Fibroblast of lung (primary cell): Measurements from ENCODE around the gene PIGN. TPM values are rescaled to one million over a fixed set of nuclear protein-coding genes. Genes with fewer than 3 reads are reported as not detected.

Source experiments
- DNase-seq, 2 donors: peaks; one replicate each; pipeline versions ENCODE4 v3.0.0 to v3.0.0-alpha.2; 2010; ENCODE audit warnings: low read depth in 2 of 2
- H2AFZ ChIP-seq: 2 replicates; pipeline ENCODE4 v1.5.1; 2012; ENCODE audit warnings: low read length, control low read depth, inconsistent platforms
- H3K27ac ChIP-seq: 2 replicates; pipeline ENCODE4 v1.5.1; 2011; ENCODE audit warnings: low read length, control low read depth; ENCODE audit not compliant: insufficient read depth
- H3K27me3 ChIP-seq: 2 replicates; pipeline ENCODE4 v1.5.1; 2011; ENCODE audit warnings: mild to moderate bottlenecking, low read length; ENCODE audit not compliant: control insufficient read depth, insufficient read depth
- H3K36me3 ChIP-seq: 2 replicates; pipeline ENCODE4 v1.5.1; 2011; ENCODE audit warnings: low read length; ENCODE audit not compliant: control insufficient read depth, insufficient read depth
- H3K4me1 ChIP-seq: 2 replicates; pipeline ENCODE4 v1.5.1; 2011; ENCODE audit warnings: low read length; ENCODE audit not compliant: control insufficient read depth, insufficient read depth; ENCODE audit errors: extremely low read depth
- H3K4me2 ChIP-seq: 2 replicates; pipeline ENCODE4 v1.5.1; 2011; ENCODE audit warnings: low read length, control low read depth; ENCODE audit not compliant: insufficient read depth; ENCODE audit errors: extremely low read depth
- H3K4me3 ChIP-seq, 4 experiments: fragments of 200-600 bp in 1 of 4; sonication (generic) in 1 of 4; replicated peaks in 1 of 4; 2 replicates each; pipeline ENCODE4 v1.5.1; 2011 to 2016; ENCODE audit warnings: low read length in 4 of 4, low read depth in 3 of 4, mild to moderate bottlenecking in 3 of 4, control low read depth in 2 of 4, inconsistent platforms in 1 of 4, mixed read lengths in 1 of 4; ENCODE audit not compliant: insufficient read depth in 1 of 4; ENCODE audit errors: control extremely low read depth in 1 of 4
- H3K79me2 ChIP-seq: 2 replicates; pipeline ENCODE4 v1.5.1; 2012; ENCODE audit warnings: mild to moderate bottlenecking, low read length, inconsistent platforms; ENCODE audit not compliant: control insufficient read depth, insufficient read depth
- H3K9ac ChIP-seq: 2 replicates; pipeline ENCODE4 v1.5.1; 2011; ENCODE audit warnings: mild to moderate bottlenecking, low read length, control low read depth; ENCODE audit not compliant: insufficient read depth
- H3K9me3 ChIP-seq: 2 replicates; pipeline ENCODE4 v1.5.1; 2012; ENCODE audit warnings: low read depth, low read length; ENCODE audit not compliant: control insufficient read depth, insufficient read depth
- H4K20me1 ChIP-seq: 2 replicates; pipeline ENCODE4 v1.5.1; 2011; ENCODE audit warnings: low read length; ENCODE audit not compliant: control insufficient read depth, insufficient read depth; ENCODE audit errors: extremely low read depth
- EZH2 ChIP-seq: IDR thresholded peaks from 2 replicates; pipeline ENCODE4 v1.5.1; 2012; ENCODE audit warnings: low read length, control low read depth, mild to moderate bottlenecking; ENCODE audit errors: missing control alignments
- polyA plus RNA-seq, 2 donors: library from polyadenylated mRNA; depleted of rRNA in 1 of 2; stranded (reverse) in 1 of 2; unstranded in 1 of 2; fragments of >200 nt; gene quantifications; 2 replicates each; pipeline ENCODE4 v1.2.1, GENCODE V29; 2011 to 2012; ENCODE audit warnings: missing spikeins in 1 of 2
- total RNA-seq: library from RNA; depleted of rRNA; stranded (reverse); fragments of >200 nt; gene quantifications from 2 replicates; pipeline ENCODE4 v1.2.1, GENCODE V29; 2014
- TF ChIP-seq, protein P1 (sequence below), 2 donors: IDR thresholded peaks in 1 of 2; conservative IDR thresholded peaks in 1 of 2; 1 replicate in 1 of 2; 2 replicates in 1 of 2; pipeline ENCODE4 v1.5.1; 2011 to 2012; ENCODE audit warnings: low read length in 2 of 2, control low read depth in 1 of 2, inconsistent platforms in 1 of 2, low read depth in 1 of 2, mild to moderate bottlenecking in 1 of 2

The PIGN gene
- total and polyA plus RNA-seq, 2 donors (not counting 1 experiment from before 2014, with no cell fraction given) = 31.7 to 39.8 TPM

DNA sequence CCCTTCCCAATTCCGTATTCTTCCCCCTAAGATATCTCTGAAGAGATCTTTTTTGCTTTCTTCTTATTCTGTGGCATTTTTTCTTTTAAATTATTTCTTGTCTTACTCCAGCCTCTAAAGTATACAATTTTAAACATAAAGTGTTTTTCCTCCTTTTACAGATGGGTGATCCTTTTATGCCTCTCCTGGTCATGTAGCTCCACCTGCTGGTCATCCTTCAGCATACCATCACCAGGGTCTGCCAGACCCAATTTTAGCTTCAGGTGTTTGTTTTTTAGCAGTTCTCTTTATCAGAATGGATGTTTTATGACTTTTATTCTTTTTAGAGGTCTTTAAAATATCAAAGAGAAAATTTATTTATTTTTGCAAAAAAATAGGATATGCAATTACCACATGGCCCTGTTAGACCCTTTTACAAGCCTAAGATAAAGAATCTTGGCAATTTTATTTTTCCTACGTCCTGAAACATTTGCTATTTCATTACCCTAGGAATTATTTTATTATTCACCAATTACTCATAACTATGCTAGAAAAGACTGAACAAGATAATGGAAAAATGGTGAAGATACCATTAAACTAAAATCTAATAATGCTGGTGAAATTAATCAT lies 55.5 kb downstream of the PIGN start:
- H3K9ac ChIP-seq = no peak overlapping the region
- no peaks in the 10 kb centered on the region for H3K9me3 ChIP-seq
- H3K4me2 ChIP-seq = no peak overlapping the region
- no peaks in the 10 kb centered on the region for H3K27me3 ChIP-seq
- peaks cover 7% of the 10 kb centered on the region for H3K4me1 ChIP-seq
- DNase-seq = peak; percentile 45 to 77
- no peaks in the 10 kb centered on the region for H3K79me2 ChIP-seq
- TF ChIP-seq EZH2 = no peak
- TF ChIP-seq, protein P1, sequence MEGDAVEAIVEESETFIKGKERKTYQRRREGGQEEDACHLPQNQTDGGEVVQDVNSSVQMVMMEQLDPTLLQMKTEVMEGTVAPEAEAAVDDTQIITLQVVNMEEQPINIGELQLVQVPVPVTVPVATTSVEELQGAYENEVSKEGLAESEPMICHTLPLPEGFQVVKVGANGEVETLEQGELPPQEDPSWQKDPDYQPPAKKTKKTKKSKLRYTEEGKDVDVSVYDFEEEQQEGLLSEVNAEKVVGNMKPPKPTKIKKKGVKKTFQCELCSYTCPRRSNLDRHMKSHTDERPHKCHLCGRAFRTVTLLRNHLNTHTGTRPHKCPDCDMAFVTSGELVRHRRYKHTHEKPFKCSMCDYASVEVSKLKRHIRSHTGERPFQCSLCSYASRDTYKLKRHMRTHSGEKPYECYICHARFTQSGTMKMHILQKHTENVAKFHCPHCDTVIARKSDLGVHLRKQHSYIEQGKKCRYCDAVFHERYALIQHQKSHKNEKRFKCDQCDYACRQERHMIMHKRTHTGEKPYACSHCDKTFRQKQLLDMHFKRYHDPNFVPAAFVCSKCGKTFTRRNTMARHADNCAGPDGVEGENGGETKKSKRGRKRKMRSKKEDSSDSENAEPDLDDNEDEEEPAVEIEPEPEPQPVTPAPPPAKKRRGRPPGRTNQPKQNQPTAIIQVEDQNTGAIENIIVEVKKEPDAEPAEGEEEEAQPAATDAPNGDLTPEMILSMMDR (conservative IDR thresholded peaks at IDR 0.05 in 1 of 2, IDR thresholded peaks at IDR 0.05 in 1 of 2; ENCODE audit: low read depth in 1 of 2, low read length in 2 of 2) = peak; percentile 94 to 99
- no peak overlapping the region for H3K4me3 ChIP-seq
- no peaks in the 10 kb centered on the region for H4K20me1 ChIP-seq
- H2AFZ ChIP-seq = no peak overlapping the region
- no peaks in the 10 kb centered on the region for H3K36me3 ChIP-seq
- H3K27ac ChIP-seq = no peak overlapping the region

DNA sequence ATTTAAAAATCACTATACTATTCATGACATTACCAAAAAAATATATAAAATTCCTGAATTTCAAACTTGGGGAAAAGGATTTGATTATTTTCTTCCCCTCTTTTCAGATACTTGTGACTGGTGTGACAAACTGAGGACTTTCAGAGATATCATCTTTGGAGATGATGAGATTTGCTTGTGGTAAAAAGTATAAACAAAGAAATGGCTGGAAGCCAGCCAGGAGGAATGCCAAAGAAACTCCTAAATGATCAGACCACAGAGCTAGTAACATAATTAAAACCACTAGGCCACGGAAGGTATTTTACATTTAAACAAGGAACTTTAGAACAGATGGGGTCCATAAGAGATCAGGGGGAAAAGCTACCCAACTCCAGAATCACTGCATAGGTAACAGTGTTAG lies 58.7 kb downstream of the PIGN start:
- TF ChIP-seq, protein P1 (conservative IDR thresholded peaks at IDR 0.05 in 1 of 2, IDR thresholded peaks at IDR 0.05 in 1 of 2; ENCODE audit: low read depth in 1 of 2, low read length in 2 of 2) = no peak
- TF ChIP-seq EZH2 = no peak
- peak; percentile 59 to 63 for DNase-seq
- Histone ChIP-seq H3K9ac (no peak overlapping the region), H2AFZ (no peak overlapping the region), H3K4me2 (no peak overlapping the region), H3K27ac (no peak overlapping the region), H3K4me1 (peaks cover 7% of the 10 kb centered on the region), H3K36me3 (no peaks in the 10 kb centered on the region), H3K27me3 (no peaks in the 10 kb centered on the region), H3K9me3 (no peaks in the 10 kb centered on the region), H4K20me1 (no peaks in the 10 kb centered on the region), H3K4me3 (no peak overlapping the region), H3K79me2 (no peaks in the 10 kb centered on the region)

DNA sequence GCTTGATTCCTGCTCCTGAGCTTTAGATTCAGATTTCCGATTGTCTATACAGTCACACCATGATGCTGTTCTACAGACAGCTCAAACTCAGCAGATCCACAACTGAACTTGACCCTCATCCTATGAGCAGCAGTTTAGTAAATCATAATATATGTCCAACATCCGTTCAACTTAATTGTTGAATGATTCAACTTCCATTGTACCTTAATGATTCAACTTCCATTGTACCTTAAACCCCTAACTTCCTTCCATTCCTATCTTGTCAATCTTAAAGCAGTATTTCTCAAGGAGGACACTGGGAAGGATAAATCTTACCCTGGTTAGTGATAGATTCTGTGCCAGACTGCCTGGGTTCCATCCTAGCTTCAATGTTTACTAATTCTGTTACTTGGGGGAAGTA lies 60.1 kb downstream of the PIGN start:
- no peaks in the 10 kb centered on the region for H4K20me1 ChIP-seq
- no peak overlapping the region for H3K27ac ChIP-seq
- H3K4me1 ChIP-seq = peaks cover 7% of the 10 kb centered on the region
- H3K79me2 ChIP-seq = no peaks in the 10 kb centered on the region
- H3K4me3 ChIP-seq = no peak overlapping the region
- H3K9me3 ChIP-seq = no peaks in the 10 kb centered on the region
- no peak overlapping the region for H3K9ac ChIP-seq
- H3K27me3 ChIP-seq = no peaks in the 10 kb centered on the region
- no peak overlapping the region for H3K4me2 ChIP-seq
- H3K36me3 ChIP-seq = no peaks in the 10 kb centered on the region
- TF ChIP-seq EZH2 = no peak
- TF ChIP-seq, protein P1 (conservative IDR thresholded peaks at IDR 0.05 in 1 of 2, IDR thresholded peaks at IDR 0.05 in 1 of 2; ENCODE audit: low read depth in 1 of 2, low read length in 2 of 2) = no peak
- no peak for DNase-seq
- no peak overlapping the region for H2AFZ ChIP-seq
